Stimulated activated CD8-positive, alpha-beta memory T cell treated with anti-CD3 and anti-CD28 coated beads, Interleukin-2, amount 100 ng/mL, for 48 hours (primary cell): ENCODE data around the gene TMEM91.

ENCODE experiments used
- DNase-seq, 2 donors: peaks; one replicate each; pipeline ENCODE4 v3.0.0-alpha.2; 2020; ENCODE audit warnings: low read depth in 2 of 2

Gene TMEM91

GRCh38 chr19:41411100-41411967 lies 35.0 kb downstream of the TMEM91 start:
- DNase-seq: no peak

GRCh38 chr19:41411968-41412265 lies 35.6 kb downstream of the TMEM91 start:
- DNase-seq: no peak

- no peak for DNase-seq
These were observed 36.6 kb downstream of the TMEM91 start for GRCh38 chr19:41412953-41413352.

- no peak for DNase-seq
These were observed 37.6 kb downstream of the TMEM91 start for GRCh38 chr19:41413947-41414346.

GRCh38 chr19:41414461-41414860 lies 38.1 kb downstream of the TMEM91 start:
- no peak for DNase-seq

- no peak for DNase-seq
These were observed 38.8 kb downstream of the TMEM91 start for GRCh38 chr19:41415154-41415571.

- DNase-seq: no peak
These were observed 39.9 kb downstream of the TMEM91 start for GRCh38 chr19:41416194-41416674.

- no peak for DNase-seq
These were observed 44.0 kb downstream of the TMEM91 start for GRCh38 chr19:41420101-41420880.

- DNase-seq: no peak
These were observed 45.0 kb downstream of the TMEM91 start for GRCh38 chr19:41421314-41421713.

- DNase-seq: no peak
These were observed 45.6 kb downstream of the TMEM91 start for GRCh38 chr19:41421973-41422372.

- DNase-seq: no peak
These were observed 46.1 kb downstream of the TMEM91 start for GRCh38 chr19:41422456-41422855.

GRCh38 chr19:41422955-41423354 lies 46.6 kb downstream of the TMEM91 start:
- DNase-seq: no peak

GRCh38 chr19:41424335-41425173 lies 48.2 kb downstream of the TMEM91 start:
- DNase-seq: no peak

GRCh38 chr19:41425174-41426115 lies 49.1 kb downstream of the TMEM91 start:
- no peak for DNase-seq

GRCh38 chr19:41426116-41426841 lies 49.9 kb downstream of the TMEM91 start:
- no peak for DNase-seq

- peak; percentile 31 to 46 for DNase-seq
These were observed 50.8 kb downstream of the TMEM91 start, which contains the start of gene B3GNT8 for GRCh38 chr19:41426952-41427646. Gene B3GNT8 (minus strand): TSS chr19:41427374. CDS start chr19:41426778, 596 bp downstream.

GRCh38 chr19:41427647-41428480 lies 51.5 kb downstream of the TMEM91 start:
- DNase-seq: peak in 1 of 2 donors; percentile 20

GRCh38 chr19:41428481-41428859 lies 52.1 kb downstream of the TMEM91 start:
- DNase-seq: no peak

- DNase-seq: no peak
These were observed 54.6 kb downstream of the TMEM91 start for GRCh38 chr19:41430922-41431321.
